Calu3 (cell line): Measurements from ENCODE around the gene EGFL7. TPM values are rescaled to one million over a fixed set of nuclear protein-coding genes. Genes with fewer than 3 reads are reported as not detected.

Experiments
- BruUV-seq: library from RNA; stranded (reverse); fragments of 400-500 nt; replicated peaks from 2 replicates; lab custom pipeline; 2021; lab: Mats Ljungman, UMichigan
- CTCF ChIA-PET: fragments of 300-600 bp; sonication (Branson Sonifier 250); formaldehyde crosslinking; loops from one replicate; lab custom pipeline; 2022; ENCODE audit warnings: antibody characterized with exemption; lab: Charles Lee
- DNase-seq: peaks from one replicate; pipeline ENCODE4 v3.0.0; 2022
- H3K27ac Mint-ChIP-seq: one replicate; pipeline ENCODE4 v1.8.0; 2022; ENCODE audit warnings: mixed read lengths; ENCODE audit not compliant: unreplicated experiment
- H3K27me3 Mint-ChIP-seq: one replicate; pipeline ENCODE4 v1.8.0; 2022; ENCODE audit warnings: mixed read lengths; ENCODE audit not compliant: unreplicated experiment
- H3K36me3 Mint-ChIP-seq: one replicate; pipeline ENCODE4 v1.8.0; 2022; ENCODE audit warnings: mild to moderate bottlenecking, moderate library complexity, mixed read lengths; ENCODE audit not compliant: insufficient read depth, unreplicated experiment
- H3K4me1 Mint-ChIP-seq: one replicate; pipeline ENCODE4 v1.8.0; 2022; ENCODE audit warnings: mild to moderate bottlenecking, low read depth, mixed read lengths; ENCODE audit not compliant: unreplicated experiment
- H3K4me3 Mint-ChIP-seq: one replicate; pipeline ENCODE4 v1.8.0; 2022; ENCODE audit warnings: mild to moderate bottlenecking, low read depth, moderate library complexity, mixed read lengths; ENCODE audit not compliant: unreplicated experiment
- H3K9me3 Mint-ChIP-seq: one replicate; pipeline ENCODE4 v1.8.0; 2022; ENCODE audit warnings: low read depth, mixed read lengths; ENCODE audit not compliant: unreplicated experiment
- intact Hi-C: fragments of 100-400 bp; cut with micrococcal nuclease; formaldehyde crosslinking; loops from one replicate; pipeline ENCODE4 v1.10.0; 2022; ENCODE audit not compliant: unreplicated experiment
- total RNA-seq: library from RNA; stranded (reverse); gene quantifications from 2 replicates; pipeline ENCODE4 v1.2.3, GENCODE V29; 2022
- TF ChIP-seq, protein P1 (sequence below): fragments of 200-600 bp; IDR thresholded peaks from one replicate; pipeline ENCODE4 v1.8.0; 2022; ENCODE audit warnings: antibody characterized with exemption; ENCODE audit not compliant: unreplicated experiment

Gene EGFL7
- total RNA-seq, 1 experiment from 2014 or later, result 1.3 TPM

DNA sequence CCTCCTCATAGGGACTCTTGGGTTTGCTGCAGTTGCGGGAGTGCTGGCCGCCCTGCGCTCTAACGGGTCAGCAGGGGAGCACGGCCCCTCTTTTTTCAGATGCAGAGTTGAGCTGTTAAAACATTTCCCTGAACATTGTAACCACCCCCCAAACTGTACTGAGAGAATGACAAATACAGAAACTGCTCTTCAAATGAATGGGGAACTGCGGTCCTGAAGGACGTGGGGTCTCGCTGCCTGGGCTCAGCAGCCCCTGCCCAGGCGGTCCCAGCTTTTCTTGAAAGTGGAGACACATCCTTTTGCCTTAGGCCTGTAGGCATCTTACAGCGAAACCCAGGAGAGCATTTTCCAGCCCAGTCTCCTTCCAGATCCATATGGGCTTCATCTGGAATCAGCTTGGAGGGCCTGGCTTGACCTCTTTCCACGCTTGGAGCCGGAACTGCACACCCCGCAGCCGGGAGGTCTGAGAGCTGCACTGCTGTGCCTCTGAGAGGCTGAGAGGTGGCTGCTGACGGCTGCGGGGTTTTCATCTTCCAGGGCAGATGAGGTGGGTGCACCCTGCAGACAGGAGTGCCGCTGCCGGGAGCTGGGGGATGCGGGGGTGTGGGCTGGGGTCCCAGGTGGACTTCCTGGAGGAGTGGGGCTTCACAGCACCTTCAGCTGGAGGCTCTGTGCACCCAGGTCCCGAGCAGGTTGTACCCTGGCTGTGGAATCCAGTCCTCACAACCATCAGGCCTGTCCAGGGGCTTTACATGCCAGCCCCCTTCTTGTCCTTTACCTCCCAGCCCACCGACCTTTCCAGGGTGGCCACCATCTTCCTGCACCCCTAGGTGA is 25.8 kb downstream of the EGFL7 start:
- CTCF ChIA-PET, result no interaction called here
- no TSS peak for BruUV-seq
- H3K4me1 Mint-ChIP-seq, result peaks cover 15% of the 10 kb centered on the region
- intact Hi-C loops, result no loop called here
- H3K9me3 Mint-ChIP-seq, result no peaks in the 10 kb centered on the region
- no peak overlapping the region for H3K27ac Mint-ChIP-seq
- DNase-seq, result no peak
- no peak overlapping the region for H3K4me3 Mint-ChIP-seq
- H3K27me3 Mint-ChIP-seq, result no peaks in the 10 kb centered on the region
- TF ChIP-seq, protein P1, sequence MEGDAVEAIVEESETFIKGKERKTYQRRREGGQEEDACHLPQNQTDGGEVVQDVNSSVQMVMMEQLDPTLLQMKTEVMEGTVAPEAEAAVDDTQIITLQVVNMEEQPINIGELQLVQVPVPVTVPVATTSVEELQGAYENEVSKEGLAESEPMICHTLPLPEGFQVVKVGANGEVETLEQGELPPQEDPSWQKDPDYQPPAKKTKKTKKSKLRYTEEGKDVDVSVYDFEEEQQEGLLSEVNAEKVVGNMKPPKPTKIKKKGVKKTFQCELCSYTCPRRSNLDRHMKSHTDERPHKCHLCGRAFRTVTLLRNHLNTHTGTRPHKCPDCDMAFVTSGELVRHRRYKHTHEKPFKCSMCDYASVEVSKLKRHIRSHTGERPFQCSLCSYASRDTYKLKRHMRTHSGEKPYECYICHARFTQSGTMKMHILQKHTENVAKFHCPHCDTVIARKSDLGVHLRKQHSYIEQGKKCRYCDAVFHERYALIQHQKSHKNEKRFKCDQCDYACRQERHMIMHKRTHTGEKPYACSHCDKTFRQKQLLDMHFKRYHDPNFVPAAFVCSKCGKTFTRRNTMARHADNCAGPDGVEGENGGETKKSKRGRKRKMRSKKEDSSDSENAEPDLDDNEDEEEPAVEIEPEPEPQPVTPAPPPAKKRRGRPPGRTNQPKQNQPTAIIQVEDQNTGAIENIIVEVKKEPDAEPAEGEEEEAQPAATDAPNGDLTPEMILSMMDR, result no peak
- peaks cover 29% of the 10 kb centered on the region for H3K36me3 Mint-ChIP-seq

DNA sequence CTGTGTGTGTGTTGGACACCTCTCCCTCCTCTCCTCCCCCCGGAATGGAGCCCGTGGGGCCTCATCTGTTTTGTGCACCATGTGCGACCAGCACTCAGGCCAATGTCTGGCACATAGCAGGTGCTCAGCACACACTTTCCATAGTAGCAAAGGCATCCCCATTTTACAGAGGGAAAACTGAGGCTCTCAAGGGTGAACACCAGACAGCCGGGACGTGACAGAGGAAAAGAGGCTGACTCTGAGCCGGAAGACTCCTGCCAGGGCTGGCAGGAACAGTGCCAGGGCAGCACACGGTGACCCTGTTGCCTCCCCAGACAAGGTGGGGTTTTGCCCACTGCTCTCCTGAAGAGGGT is 26.4 kb downstream of the EGFL7 start:
- intact Hi-C loops, result no loop called here
- no peak overlapping the region for H3K4me3 Mint-ChIP-seq
- no TSS peak for BruUV-seq
- peaks cover 30% of the 10 kb centered on the region for H3K36me3 Mint-ChIP-seq
- no peaks in the 10 kb centered on the region for H3K27me3 Mint-ChIP-seq
- CTCF ChIA-PET, result no interaction called here
- DNase-seq, result no peak
- TF ChIP-seq, protein P1, result no peak
- no peaks in the 10 kb centered on the region for H3K9me3 Mint-ChIP-seq
- H3K4me1 Mint-ChIP-seq, result peaks cover 18% of the 10 kb centered on the region
- H3K27ac Mint-ChIP-seq, result no peak overlapping the region

DNA sequence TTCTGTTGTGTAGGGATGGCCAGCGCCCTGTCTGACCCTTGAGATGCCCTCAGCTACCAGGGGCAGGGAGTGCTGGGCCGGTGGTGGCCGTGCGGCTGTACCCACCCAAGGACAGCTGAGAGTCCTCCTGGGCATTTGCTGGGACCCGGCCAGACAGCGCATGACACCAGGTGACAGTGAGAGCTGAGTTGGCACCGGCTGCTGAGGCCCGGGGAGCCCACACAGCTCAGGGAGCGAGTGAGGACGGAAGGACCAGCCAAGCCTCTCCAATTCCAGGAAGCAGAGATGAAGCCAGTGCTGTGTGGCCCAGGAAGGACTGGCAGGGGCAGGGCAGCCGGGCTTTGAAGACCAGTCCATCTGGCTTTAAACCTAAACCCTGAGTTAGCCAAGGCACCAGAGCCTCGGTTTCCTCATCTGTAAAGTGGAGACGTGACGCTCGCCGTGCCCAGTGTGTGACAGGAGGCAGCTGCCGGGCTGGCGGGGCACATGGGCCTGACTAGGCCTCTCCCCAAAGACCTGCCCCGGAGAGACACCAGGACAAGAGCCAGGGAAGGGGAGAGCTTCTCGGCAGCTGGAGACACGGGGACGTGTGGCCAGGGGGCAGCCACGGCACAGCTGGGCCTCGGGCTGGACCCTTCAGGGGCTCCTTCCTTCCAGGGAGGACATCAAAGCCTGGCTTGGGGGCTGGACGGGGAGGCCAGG is 27.5 kb downstream of the EGFL7 start:
- Mint-ChIP-seq H3K27me3 (no peaks in the 10 kb centered on the region), H3K36me3 (peaks cover 32% of the 10 kb centered on the region), H3K4me1 (peaks cover 23% of the 10 kb centered on the region), H3K4me3 (no peak overlapping the region), H3K27ac (no peak overlapping the region), H3K9me3 (no peaks in the 10 kb centered on the region)
- intact Hi-C loops, result no loop called here
- TF ChIP-seq, protein P1, result no peak
- BruUV-seq, result no TSS peak
- DNase-seq, result no peak
- CTCF ChIA-PET, result no interaction called here

DNA sequence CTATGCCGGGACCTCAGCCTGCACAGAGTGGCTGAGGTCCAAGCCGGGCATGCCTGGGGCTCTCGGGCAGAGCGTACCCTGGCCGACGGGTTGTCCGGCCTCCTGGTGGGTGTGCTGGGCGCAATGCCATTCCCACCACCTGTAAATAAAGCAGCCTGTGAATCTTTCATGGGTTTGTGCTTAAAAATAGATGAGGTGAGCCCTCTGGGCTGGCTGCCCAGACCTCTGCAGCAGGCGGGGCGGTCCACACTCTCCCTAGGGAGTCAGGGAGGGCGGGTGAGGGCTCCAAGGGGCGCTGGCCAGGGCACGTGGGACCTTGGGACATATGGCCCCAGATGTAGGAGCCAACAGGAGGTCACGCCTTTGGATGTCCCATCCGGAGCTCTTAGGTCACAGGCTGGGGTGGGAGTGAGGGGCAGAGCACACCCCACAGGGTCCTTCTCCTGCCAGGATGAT is 28.1 kb downstream of the EGFL7 start:
- CTCF ChIA-PET, result no interaction called here
- Mint-ChIP-seq H3K27ac (no peak overlapping the region), H3K4me1 (peaks cover 25% of the 10 kb centered on the region), H3K4me3 (no peak overlapping the region), H3K27me3 (no peaks in the 10 kb centered on the region), H3K36me3 (peaks cover 29% of the 10 kb centered on the region), H3K9me3 (no peaks in the 10 kb centered on the region)
- TF ChIP-seq, protein P1, result no peak
- intact Hi-C loops, result no loop called here
- no peak for DNase-seq
- no TSS peak for BruUV-seq
